ENCODE measurements around the gene PTPRN. TPM values are rescaled to one million over a fixed set of nuclear protein-coding genes. Genes with fewer than 3 reads are reported as not detected.
"Not testable (repeated sequence)": the region's sequence is repeated elsewhere in the genome, so short reads cannot be mapped to it uniquely, and the experiment has no call there.

PTPRN gene
- total RNA-seq, 1 donor from 2014 or later, result not detected

DNA sequence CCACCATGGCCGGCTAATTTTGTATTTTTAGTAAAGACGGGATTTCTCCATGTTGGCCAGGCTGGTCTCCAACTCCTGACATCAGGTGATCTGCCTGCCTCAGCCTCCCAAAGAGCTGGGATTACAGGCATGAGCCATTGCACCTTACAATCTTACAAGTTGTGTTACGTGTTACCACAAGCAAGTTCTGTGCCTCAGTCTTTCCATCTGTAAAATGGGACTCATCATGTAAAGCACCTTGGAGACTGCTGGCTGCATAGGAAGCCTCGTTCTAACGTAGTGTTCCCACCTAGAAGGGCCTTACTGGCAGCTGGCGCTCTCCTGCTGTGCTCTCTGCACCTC, 20.0 kb downstream of the PTPRN start:
- no peak for DNase-seq (ENCODE audit: low spot score)

GRCh38 chr2:219287580-219288265, 21.5 kb downstream of the PTPRN start:
- no peak for DNase-seq (ENCODE audit: low spot score)

DNA sequence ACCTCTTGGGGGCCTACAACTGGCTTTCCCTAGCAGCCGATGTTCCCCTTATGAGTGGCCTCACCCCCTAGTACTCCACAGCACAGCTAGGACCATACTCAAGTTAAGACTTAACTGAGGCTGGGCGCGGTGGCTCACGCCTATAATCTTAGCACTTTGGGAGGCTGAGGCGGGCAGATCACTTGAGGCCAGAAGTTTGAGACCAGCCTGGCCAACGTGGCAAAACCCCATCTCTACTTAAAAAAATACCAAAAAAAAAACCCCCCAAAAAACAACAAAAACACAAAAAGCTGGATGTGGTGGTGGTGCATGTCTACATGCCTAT, 22.1 kb downstream of the PTPRN start:
- not testable (repeated sequence) for DNase-seq (ENCODE audit: low spot score)

DNA sequence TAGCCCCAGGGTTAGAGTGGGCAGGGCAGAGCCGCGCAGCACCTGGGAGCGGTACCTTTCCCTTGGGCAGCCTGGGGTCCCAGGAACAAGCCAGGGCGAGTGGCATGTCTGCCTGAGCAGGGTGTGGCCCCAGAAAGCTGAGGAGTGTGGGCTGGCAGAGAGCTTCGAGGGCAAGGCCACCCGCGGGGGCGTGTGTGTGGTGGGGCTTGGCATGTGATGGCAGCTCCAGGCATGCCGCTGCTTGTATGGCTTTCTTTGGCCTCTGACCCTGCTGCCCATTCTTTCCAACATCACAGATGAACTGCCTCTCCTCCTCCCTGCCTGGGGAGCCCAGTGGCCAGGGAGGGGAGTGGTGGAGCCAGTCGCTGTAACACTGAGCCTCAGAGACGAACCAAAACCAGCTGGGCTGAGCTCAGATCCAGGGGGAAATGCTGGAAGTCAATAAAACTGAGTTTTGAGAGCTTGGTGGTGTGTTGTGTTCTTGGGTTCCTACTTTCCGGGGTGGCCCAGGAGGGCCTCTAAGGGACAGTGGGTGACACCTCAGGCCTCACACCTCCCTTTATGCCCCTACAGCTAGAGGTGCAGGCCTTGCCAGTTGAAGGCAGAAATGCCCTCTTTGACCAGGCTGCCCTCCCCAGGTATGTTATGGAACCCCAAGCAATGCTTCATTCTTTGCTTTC, 22.6 kb downstream of the PTPRN start:
- no peak for DNase-seq (ENCODE audit: low spot score)

- no peak for DNase-seq (ENCODE audit: low spot score)
Measured at GRCh38 chr2:219285894-219286425, 23.2 kb downstream of the PTPRN start.

DNA sequence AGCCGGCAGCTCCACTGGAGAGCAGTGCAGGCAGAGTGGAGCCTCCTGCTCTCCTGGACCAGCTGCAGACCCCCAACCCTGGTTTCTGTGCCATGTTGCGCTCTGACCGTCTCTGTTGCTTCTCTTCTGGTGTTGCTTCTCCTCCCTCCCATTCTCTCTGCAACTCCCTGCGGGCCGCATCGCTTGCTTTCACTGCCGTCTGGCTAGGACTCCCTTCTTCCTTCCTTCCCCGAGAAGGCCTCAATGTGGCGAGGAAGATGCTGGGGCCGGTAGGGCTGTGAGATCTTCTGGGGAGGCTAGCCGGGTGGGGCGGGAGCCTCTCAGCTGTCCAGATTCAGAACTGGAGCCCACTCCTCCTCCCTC, 23.8 kb downstream of the PTPRN start:
- no peak for DNase-seq (ENCODE audit: low spot score)

DNA sequence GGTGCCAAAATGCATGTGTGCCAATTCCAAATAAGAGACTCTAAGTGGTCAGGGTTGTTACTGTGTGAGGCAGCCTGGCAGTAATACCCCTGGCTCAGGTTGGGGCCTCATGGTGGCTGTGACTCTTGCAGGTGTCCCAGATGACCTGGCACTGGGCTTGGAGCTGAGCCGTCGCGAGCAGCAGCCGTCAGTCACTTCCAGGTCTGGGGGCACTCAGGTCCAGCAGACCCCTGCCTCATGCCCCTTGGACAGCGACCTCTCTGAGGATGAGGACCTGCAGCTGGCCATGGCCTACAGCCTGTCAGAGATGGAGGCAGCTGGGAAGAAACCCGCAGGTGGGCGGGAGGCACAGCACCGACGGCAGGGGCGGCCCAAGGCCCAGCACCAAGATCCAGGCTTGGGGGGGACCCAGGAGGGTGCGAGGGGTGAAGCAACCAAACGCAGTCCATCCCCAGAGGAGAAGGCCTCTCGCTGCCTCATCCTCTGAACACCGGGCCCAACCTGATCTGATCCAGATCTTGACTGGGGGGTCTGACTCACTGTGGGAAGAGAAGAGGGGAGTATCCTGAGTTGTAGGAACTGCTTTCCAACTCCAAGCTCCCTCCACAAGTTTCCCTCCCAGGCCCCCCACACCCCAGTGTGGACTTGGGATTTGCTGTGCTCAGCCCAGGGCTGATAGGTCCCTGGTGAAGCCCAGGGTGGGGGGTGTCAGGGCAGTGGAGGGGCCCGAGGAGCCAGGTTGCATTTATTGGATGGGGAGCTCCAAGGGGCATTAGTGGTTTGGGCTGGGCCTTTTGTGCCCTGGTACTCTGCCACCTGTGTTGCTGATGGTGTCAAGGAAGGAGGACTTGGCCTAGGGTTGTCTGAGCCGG, 24.5 kb downstream of the PTPRN start:
- no peak for DNase-seq (ENCODE audit: low spot score)

- no peak for DNase-seq (ENCODE audit: low spot score)
Measured at GRCh38 chr2:219282943-219283581, 26.1 kb downstream of the PTPRN start.

DNA sequence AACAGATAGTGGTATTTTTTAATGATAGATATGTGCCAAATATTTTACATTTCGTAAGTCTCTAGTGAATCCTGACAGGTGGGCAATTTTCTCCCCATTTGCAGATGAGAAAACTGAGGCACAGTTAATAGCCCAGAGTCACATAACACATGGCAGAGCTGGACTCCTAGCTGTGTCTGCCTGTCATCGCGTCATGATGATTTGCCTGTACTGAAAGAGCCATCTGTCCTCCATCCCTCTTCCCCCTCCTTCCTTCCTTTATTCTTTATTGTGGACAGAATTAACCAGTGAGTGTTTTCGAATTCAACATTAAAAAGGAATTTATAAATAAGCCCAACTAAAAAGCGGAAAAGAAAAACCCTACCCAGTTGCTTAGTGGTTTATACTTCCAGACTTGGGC, 26.8 kb downstream of the PTPRN start:
- no peak for DNase-seq (ENCODE audit: low spot score)

GRCh38 chr2:219281588-219281987, 27.6 kb downstream of the PTPRN start:
- no peak for DNase-seq (ENCODE audit: low spot score)

DNA sequence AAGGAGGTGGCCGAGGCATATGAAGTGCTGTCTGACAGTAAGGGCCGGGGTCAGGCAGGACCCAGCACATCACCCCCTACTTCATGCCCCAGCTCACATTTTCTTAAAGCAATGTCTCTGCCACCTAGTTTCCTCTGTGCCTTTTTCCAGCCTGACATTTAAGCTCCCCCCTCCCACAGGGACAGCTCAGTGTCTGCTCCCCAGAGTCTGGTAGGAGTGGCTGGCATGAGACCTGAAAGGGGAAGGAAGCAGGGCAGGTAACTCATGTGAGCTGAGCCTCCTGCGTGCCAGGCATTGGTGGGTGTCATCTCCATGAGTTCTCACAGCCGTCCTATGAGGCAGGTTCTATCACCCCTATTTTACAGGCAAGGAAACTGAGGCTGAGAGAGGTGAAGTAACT, 28.6 kb downstream of the PTPRN start:
- DNase-seq (ENCODE audit: low spot score), result no peak

DNA sequence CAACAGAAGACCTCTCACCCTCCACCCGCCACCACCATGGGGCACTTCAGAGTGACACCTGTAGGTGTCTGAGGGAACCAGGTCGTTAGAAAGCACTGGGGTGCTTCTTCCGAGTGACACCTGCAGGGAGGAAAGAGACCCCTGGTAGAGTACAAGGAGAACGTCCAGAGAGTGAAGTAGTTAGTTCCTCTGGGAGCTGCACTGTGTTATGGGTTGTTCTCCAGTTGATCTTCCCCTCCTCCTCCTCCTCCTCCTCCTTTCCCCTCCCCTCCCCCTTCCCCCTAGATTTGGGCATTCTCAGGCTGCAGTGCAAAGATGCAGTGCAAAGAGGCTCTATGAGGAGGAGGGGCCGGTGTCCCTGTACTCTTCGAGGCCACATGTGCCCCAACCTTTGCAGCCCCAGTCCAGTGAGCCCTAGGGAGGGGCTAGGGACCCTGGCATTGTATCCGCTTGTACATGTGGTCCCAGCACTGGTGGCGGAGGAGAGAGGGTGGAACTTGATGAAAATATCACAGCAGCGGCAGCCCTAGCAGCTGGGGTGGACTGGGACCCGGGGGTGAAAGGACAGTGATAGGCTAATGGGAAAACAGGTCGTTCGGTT, 29.2 kb downstream of the PTPRN start:
- DNase-seq (ENCODE audit: low spot score), result no peak

GRCh38 chr2:219279151-219279915, 29.9 kb downstream of the PTPRN start, which contains the start of gene DNAJB2:
DNAJB2 (plus strand) TSS chr2:219279366; CDS start chr2:219279834, 468 bp downstream.
- DNase-seq (ENCODE audit: low spot score), result peak; percentile 99

DNA sequence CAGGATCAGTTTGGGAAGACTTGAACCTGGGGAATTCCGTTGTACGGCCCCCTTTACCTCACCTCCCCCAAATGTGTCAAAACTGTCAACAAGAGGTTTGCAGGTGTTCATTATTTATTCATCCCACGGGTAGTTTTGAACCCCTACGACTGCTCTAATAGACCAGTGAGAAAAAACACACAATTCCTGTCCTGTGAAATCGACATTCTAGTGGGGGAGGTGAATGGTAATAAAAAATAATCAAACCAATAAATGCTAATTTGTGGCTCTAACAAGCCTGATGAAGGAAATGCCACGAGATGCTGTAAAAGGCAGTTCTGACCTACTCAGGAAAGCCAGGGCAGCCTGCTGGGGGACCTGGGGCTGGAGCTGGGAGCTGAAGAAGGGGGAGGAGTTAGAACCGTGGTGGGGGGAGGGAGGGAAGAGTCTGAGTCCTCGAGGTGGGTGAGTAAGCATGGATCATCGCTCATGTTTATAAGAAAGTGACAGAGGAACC, 30.5 kb downstream of the PTPRN start:
- no peak for DNase-seq (ENCODE audit: low spot score)

GRCh38 chr2:219277703-219278654, 31.2 kb downstream of the PTPRN start:
- peak; percentile 93 for DNase-seq (ENCODE audit: low spot score)

DNA sequence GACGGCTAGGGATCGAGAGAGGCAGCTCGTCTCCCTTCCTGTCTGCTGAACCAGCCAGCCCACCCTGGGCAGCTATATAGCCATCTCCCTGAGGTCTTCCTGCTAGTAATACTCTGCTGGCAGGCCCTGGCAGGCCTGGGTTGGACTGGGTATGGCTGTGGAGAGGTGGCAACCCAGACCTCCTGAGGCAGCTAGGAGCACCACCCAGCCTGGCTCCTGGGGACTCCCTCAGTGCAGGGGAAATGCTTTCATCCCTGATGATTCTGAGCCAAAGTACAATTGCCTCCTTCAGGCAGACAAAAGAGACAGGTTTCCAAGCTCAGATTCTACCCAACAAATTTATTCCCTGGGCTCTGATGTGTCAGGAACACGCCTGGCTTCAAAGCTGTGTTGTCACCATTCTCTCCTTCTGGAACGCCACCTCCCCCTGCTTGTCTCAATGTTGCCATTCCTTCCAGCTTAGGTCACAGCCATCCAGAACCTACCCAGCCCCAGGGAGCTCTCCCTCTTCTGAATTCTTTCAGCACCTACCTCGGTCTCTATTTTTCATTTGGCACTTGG, 34.8 kb downstream of the PTPRN start:
- no peak for DNase-seq (ENCODE audit: low spot score)

DNA sequence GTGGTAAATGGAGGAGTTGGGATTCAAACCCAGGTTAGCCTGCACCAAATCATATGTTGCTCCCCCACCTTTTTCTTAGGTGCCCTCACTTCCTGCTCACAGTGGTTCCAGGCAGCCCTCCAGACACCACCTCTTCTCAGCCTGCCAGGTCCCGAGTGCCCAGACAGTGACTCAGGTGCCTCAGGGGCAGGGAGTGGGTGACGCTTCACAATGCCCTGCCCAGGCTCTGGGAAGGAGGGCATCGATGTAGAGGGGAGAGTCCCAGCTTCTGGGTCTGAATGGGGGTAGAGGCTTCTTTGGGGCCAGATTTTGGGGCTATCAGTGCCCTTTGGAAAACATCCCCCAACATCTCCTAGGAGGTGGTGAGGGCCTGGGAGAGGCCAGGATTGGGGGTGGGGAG, 35.3 kb downstream of the PTPRN start:
- DNase-seq (ENCODE audit: low spot score), result no peak

GRCh38 chr2:219272995-219273394, 36.2 kb downstream of the PTPRN start:
- DNase-seq (ENCODE audit: low spot score), result no peak

DNA sequence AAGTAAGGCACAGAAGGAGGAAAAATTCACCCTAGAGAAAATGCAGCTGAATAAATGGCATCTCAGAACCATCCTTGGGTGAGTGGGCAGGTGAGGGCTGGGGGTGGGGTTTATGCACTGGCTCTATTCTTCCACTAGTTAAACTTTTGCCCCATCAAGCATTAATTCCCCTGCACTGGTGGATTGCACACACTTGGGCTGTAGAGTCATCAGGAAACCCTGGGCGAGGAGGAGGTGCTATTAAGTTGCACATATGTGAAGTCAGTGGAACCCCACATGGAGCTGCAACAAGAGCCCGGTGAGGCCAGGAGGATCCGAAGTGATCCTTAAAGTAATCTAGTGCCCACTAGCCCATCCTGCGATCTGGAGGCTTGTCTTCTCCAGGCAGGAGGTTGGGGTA, 36.8 kb downstream of the PTPRN start:
- no peak for DNase-seq (ENCODE audit: low spot score)

Measured in mesenteric fat pad (tissue), 1 donor.